ENCODE results near the gene PAK4. TPM values are rescaled to one million over a fixed set of nuclear protein-coding genes. Genes with fewer than 3 reads are reported as not detected.

PAK4 gene
- total and polyA plus RNA-seq, 2 of the 13 experiments (the other 11 are each of a cell fraction or from before 2014, with no cell fraction given), result 9.5 to 17.8 TPM

DNA sequence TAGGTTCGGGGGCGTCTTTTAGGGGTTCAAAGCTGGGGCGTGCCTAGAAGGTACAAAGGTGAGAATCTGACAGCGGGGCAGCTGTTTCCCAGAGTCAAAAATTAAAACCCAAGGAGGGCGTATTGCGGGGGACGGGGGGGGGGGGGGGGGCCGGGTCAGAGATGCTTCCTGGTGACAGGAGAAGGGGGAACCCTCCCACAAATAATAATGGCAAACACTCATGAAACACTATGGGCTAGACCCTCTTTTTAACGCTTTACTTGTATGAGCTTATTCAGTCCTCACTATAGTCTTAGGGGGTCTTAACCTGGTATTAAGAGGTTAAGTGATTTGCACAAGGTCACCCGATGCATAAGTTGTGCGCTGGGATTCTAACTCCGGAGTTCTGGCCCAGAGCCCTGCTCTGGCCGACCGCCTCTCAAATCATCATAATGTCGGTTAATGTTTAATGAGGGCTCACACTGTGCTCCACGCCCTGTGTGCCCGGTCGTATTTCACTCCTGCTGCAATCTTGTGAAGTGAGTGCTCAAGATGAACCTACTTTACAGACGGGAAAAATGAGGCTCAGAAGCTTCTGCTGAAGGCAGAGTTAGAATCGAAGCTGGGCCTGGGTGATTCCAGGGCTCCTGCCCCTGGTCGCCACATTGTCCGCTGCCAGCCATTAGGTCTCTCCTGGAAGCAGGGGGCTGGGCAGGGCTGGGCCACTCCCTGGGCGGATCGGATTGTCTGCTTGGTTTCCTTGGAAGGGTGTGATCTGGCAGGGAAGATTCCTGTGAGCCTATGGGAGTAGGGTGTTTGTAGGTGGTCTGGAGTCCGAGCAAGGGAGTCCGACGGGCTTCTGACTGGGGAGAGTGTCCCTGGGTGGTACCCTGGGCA, 964 bp downstream of the PAK4 start (continued):
- TF ChIP-seq ZFP91 (CRISPR knock-in tag; IDR thresholded peaks at IDR 0.05; ENCODE audit: borderline replicate concordance), result no peak; the same call in 1 of the 2 replicates
- TF ChIP-seq, protein P1, sequence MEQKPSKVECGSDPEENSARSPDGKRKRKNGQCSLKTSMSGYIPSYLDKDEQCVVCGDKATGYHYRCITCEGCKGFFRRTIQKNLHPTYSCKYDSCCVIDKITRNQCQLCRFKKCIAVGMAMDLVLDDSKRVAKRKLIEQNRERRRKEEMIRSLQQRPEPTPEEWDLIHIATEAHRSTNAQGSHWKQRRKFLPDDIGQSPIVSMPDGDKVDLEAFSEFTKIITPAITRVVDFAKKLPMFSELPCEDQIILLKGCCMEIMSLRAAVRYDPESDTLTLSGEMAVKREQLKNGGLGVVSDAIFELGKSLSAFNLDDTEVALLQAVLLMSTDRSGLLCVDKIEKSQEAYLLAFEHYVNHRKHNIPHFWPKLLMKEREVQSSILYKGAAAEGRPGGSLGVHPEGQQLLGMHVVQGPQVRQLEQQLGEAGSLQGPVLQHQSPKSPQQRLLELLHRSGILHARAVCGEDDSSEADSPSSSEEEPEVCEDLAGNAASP (CRISPR knock-in tag; IDR thresholded peaks at IDR 0.05; ENCODE audit: borderline replicate concordance), result no peak
- TF ChIP-seq BATF2 (CRISPR knock-in tag; IDR thresholded peaks at IDR 0.05), result no peak
- no peak for TF ChIP-seq MBD4 (IDR thresholded peaks at IDR 0.05; ENCODE audit: borderline replicate concordance, low read length)
- TF ChIP-seq PRDM10 (CRISPR knock-in tag; IDR thresholded peaks at IDR 0.05; ENCODE audit: low read depth), result 0 out of 2 replicates have a peak, but pooled peaks have one; percentile 41
- TF ChIP-seq GFI1 (CRISPR knock-in tag; IDR thresholded peaks at IDR 0.05; ENCODE audit: borderline replicate concordance), result 0 out of 2 replicates have a peak, but pooled peaks have one; percentile 45
- TF ChIP-seq ZBTB7A (CRISPR knock-in tag; IDR thresholded peaks at IDR 0.05), result no peak; the same call in 1 of the 2 replicates
- TF ChIP-seq, protein P2, sequence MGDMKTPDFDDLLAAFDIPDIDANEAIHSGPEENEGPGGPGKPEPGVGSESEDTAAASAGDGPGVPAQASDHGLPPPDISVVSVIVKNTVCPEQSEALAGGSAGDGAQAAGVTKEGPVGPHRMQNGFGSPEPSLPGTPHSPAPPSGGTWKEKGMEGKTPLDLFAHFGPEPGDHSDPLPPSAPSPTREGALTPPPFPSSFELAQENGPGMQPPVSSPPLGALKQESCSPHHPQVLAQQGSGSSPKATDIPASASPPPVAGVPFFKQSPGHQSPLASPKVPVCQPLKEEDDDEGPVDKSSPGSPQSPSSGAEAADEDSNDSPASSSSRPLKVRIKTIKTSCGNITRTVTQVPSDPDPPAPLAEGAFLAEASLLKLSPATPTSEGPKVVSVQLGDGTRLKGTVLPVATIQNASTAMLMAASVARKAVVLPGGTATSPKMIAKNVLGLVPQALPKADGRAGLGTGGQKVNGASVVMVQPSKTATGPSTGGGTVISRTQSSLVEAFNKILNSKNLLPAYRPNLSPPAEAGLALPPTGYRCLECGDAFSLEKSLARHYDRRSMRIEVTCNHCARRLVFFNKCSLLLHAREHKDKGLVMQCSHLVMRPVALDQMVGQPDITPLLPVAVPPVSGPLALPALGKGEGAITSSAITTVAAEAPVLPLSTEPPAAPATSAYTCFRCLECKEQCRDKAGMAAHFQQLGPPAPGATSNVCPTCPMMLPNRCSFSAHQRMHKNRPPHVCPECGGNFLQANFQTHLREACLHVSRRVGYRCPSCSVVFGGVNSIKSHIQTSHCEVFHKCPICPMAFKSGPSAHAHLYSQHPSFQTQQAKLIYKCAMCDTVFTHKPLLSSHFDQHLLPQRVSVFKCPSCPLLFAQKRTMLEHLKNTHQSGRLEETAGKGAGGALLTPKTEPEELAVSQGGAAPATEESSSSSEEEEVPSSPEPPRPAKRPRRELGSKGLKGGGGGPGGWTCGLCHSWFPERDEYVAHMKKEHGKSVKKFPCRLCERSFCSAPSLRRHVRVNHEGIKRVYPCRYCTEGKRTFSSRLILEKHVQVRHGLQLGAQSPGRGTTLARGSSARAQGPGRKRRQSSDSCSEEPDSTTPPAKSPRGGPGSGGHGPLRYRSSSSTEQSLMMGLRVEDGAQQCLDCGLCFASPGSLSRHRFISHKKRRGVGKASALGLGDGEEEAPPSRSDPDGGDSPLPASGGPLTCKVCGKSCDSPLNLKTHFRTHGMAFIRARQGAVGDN (CRISPR knock-in tag; IDR thresholded peaks at IDR 0.05), result 0 out of 2 replicates have a peak, but pooled peaks have one; percentile 12
- TF ChIP-seq ISX (CRISPR knock-in tag; conservative IDR thresholded peaks at IDR 0.05), result no peak
- TF ChIP-seq XRCC5 (optimal IDR thresholded peaks at IDR 0.05; ENCODE audit: low read length), result peak; percentile 52
- TF ChIP-seq ZNF781 (CRISPR knock-in tag; IDR thresholded peaks at IDR 0.05; ENCODE audit: borderline replicate concordance, not compliant biosample characterization), result no peak
- no peak for TF ChIP-seq ZNF766 (CRISPR knock-in tag; IDR thresholded peaks at IDR 0.05; ENCODE audit: borderline replicate concordance)

Data from HepG2 (cell line).